IMR-90 (cell line): Measurements from ENCODE around the gene AFAP1L1. TPM values are rescaled to one million over a fixed set of nuclear protein-coding genes. Genes with fewer than 3 reads are reported as not detected.
A peak's percentile ranks its signal among the peaks of the same experiment; 100 is the strongest.

Experiments
- ATAC-seq: fragments of 200-7000 bp; cut with Tn5 transposase; 2 replicates; pipeline ENCODE4 v1.9.1; 2020; ENCODE audit warnings: low read depth, mild to moderate bottlenecking, moderate library complexity
- BruUV-seq: library from RNA; stranded (reverse); fragments of 400-500 nt; replicated peaks from 2 replicates; lab custom pipeline; 2021; lab: Mats Ljungman, UMichigan
- CTCF ChIA-PET: fragments of 300-600 bp; formaldehyde crosslinking; extraction: SDS; loops from one replicate; lab custom pipeline; 2021; ENCODE audit warnings: antibody characterized with exemption; lab: Yijun Ruan, JAX
- POLR2A ChIA-PET: fragments of 300-600 bp; sonication (Branson Sonifier 250); formaldehyde crosslinking; loops from one replicate; lab custom pipeline; 2022; ENCODE audit warnings: antibody characterized with exemption; ENCODE audit not compliant: unreplicated experiment; lab: Charles Lee
- DNase-seq: peaks from one replicate; pipeline ENCODE4 v3.0.0; 2013
- H2AFZ ChIP-seq: replicated peaks from 2 replicates; pipeline ENCODE3; 2013; ENCODE audit warnings: low read length, mild to moderate bottlenecking; ENCODE audit not compliant: poor library complexity
- H2AK5ac ChIP-seq: 2 replicates; pipeline ENCODE4 v1.6.1; 2013; ENCODE audit warnings: low read depth, low read length, inconsistent platforms
- H2AK9ac ChIP-seq: replicated peaks from 2 replicates; pipeline ENCODE3; 2013; ENCODE audit warnings: mild to moderate bottlenecking, low read depth, low read length, moderate library complexity; ENCODE audit not compliant: poor library complexity
- H2BK120ac ChIP-seq: 2 replicates; pipeline ENCODE4 v1.6.1; 2013; ENCODE audit warnings: low read depth, low read length, inconsistent platforms
- H2BK15ac ChIP-seq: 3 replicates; pipeline ENCODE4 v1.6.1; 2013; ENCODE audit warnings: low read depth, low read length, inconsistent platforms
- H2BK20ac ChIP-seq: 2 replicates; pipeline ENCODE4 v1.6.1; 2013; ENCODE audit warnings: low read depth, mild to moderate bottlenecking, inconsistent platforms, low read length, moderate library complexity
- H2BK5ac ChIP-seq: 2 replicates; pipeline ENCODE4 v1.6.1; 2013; ENCODE audit warnings: mild to moderate bottlenecking, low read depth, low read length, inconsistent platforms; ENCODE audit not compliant: poor library complexity, severe bottlenecking
- H3K14ac ChIP-seq: replicated peaks from 2 replicates; pipeline ENCODE4 v1.6.1; 2013; ENCODE audit warnings: low read depth, low read length, inconsistent platforms
- H3K18ac ChIP-seq: 2 replicates; pipeline ENCODE4 v1.6.1; 2013; ENCODE audit warnings: low read depth, low read length, control low read depth
- H3K23ac ChIP-seq: 2 replicates; pipeline ENCODE4 v1.6.1; 2013; ENCODE audit warnings: low read depth, low read length, inconsistent platforms
- H3K27ac ChIP-seq: 2 replicates; pipeline ENCODE4 v1.5.1; 2013; ENCODE audit warnings: mild to moderate bottlenecking, control low read depth, low read length; ENCODE audit not compliant: insufficient read depth
- H3K27me3 ChIP-seq: 2 replicates; pipeline ENCODE4 v1.6.1; 2013; ENCODE audit warnings: low read length; ENCODE audit not compliant: control insufficient read depth, insufficient read depth
- H3K36me3 ChIP-seq: 2 replicates; pipeline ENCODE4 v1.6.1; 2013; ENCODE audit warnings: low read length, mixed read lengths; ENCODE audit not compliant: control insufficient read depth, insufficient read depth
- H3K4ac ChIP-seq: 2 replicates; pipeline ENCODE4 v1.6.1; 2013; ENCODE audit warnings: low read depth, low read length, inconsistent platforms
- H3K4me1 ChIP-seq: 2 replicates; pipeline ENCODE4 v1.6.1; 2013; ENCODE audit warnings: low read length, mixed read lengths; ENCODE audit not compliant: control insufficient read depth, insufficient read depth
- H3K4me2 ChIP-seq: 2 replicates; pipeline ENCODE4 v1.6.1; 2013; ENCODE audit warnings: low read depth, mild to moderate bottlenecking, control low read depth, low read length, moderate library complexity
- H3K4me3 ChIP-seq: 2 replicates; pipeline ENCODE4 v1.5.1; 2013; ENCODE audit warnings: low read depth, mild to moderate bottlenecking, control low read depth, low read length, moderate library complexity; ENCODE audit not compliant: insufficient read depth
- H3K56ac ChIP-seq: 2 replicates; pipeline ENCODE4 v1.6.1; 2013; ENCODE audit warnings: low read length, inconsistent platforms; ENCODE audit not compliant: insufficient read depth; ENCODE audit errors: extremely low read depth
- H3K79me1 ChIP-seq, 2 experiments: 2 replicates each; pipeline ENCODE4 v1.6.1; 2013; ENCODE audit warnings: low read length in 2 of 2, inconsistent platforms in 1 of 2, low read depth in 1 of 2
- H3K9ac ChIP-seq: 2 replicates; pipeline ENCODE4 v1.6.1; 2013; ENCODE audit warnings: low read depth, low read length, control low read depth
- H3K9me1 ChIP-seq: 2 replicates; pipeline ENCODE4 v1.6.1; 2013; ENCODE audit warnings: low read length, inconsistent platforms; ENCODE audit not compliant: insufficient read depth
- H3K9me3 ChIP-seq: 2 replicates; pipeline ENCODE4 v1.6.1; 2013; ENCODE audit warnings: low read length; ENCODE audit not compliant: control insufficient read depth, insufficient read depth
- H4K20me1 ChIP-seq: 2 replicates; pipeline ENCODE4 v1.6.1; 2013; ENCODE audit warnings: low read length, inconsistent platforms; ENCODE audit not compliant: insufficient read depth
- H4K5ac ChIP-seq: 2 replicates; pipeline ENCODE4 v1.6.1; 2013; ENCODE audit warnings: mild to moderate bottlenecking, low read depth, low read length, control low read depth
- H4K8ac ChIP-seq, 2 experiments: 2 replicates each; pipeline ENCODE4 v1.6.1; 2013; ENCODE audit warnings: low read depth in 2 of 2, low read length in 2 of 2, control low read depth in 1 of 2, inconsistent platforms in 1 of 2
- H4K91ac ChIP-seq: 2 replicates; pipeline ENCODE4 v1.6.1; 2013; ENCODE audit warnings: low read depth, low read length, inconsistent platforms; ENCODE audit not compliant: insufficient read depth
- CTCF ChIP-seq: conservative IDR thresholded peaks from 2 replicates; pipeline ENCODE4 v1.5.1; 2012; ENCODE audit warnings: mild to moderate bottlenecking, low read depth, low read length, improper control_type of control experiment
- MAFK ChIP-seq: IDR thresholded peaks from 2 replicates; pipeline ENCODE4 v1.6.1; 2012; ENCODE audit warnings: low read depth, low read length, improper control_type of control experiment
- MAZ ChIP-seq: IDR thresholded peaks from 2 replicates; pipeline ENCODE4 v1.6.1; 2012; ENCODE audit warnings: low read depth, mild to moderate bottlenecking, low read length, improper control_type of control experiment, moderate library complexity, borderline replicate concordance
- MXI1 ChIP-seq: IDR thresholded peaks from 2 replicates; pipeline ENCODE4 v1.6.1; 2012; ENCODE audit warnings: low read depth, mild to moderate bottlenecking, low read length, moderate library complexity, borderline replicate concordance
- POLR2A ChIP-seq: IDR thresholded peaks from 2 replicates; pipeline ENCODE4 v1.6.1; 2012; ENCODE audit warnings: mild to moderate bottlenecking, low read depth, low read length
- RCOR1 ChIP-seq: IDR thresholded peaks from 2 replicates; pipeline ENCODE4 v1.6.1; 2012; ENCODE audit warnings: mild to moderate bottlenecking, low read length, improper control_type of control experiment; ENCODE audit not compliant: insufficient replicate concordance
- RFX5 ChIP-seq: IDR thresholded peaks from 2 replicates; pipeline ENCODE4 v1.8.0; 2012; ENCODE audit warnings: low read depth, mild to moderate bottlenecking, low read length, moderate library complexity
- SMC3 ChIP-seq: fragments of 150-350 bp; IDR thresholded peaks from 2 replicates; pipeline ENCODE4 v1.6.1; 2016; ENCODE audit warnings: low read depth, mild to moderate bottlenecking, antibody characterized with exemption, low read length, moderate library complexity
- WGBS, 2 experiments: methylation state at CpG; one replicate each; pipeline versions ENCODE4 v1.1.5 to v1.1.7; 2013; ENCODE audit warnings: missing lambda C conversion rate in 2 of 2; ENCODE audit not compliant: insufficient read length in 1 of 2; ENCODE audit errors: extremely low coverage in 2 of 2; 5-methylcytosine and 5-hydroxymethylcytosine counted together
- dilution Hi-C: fragments of 300-500 bp; cut with HindIII; formaldehyde crosslinking; loops from one replicate; pipeline ENCODE4 v1.14.3; 2018; ENCODE audit warnings: low sequenced_read_pairs; ENCODE audit not compliant: unreplicated experiment
- in situ Hi-C: fragments of 300-500 bp; cut with MboI; formaldehyde crosslinking; loops from 3 replicates; pipeline ENCODE4 v1.14.3; 2019; ENCODE audit warnings: low sequenced_read_pairs, inconsistent platforms, mixed read lengths
- intact Hi-C: fragments of 100-400 bp; cut with micrococcal nuclease; formaldehyde crosslinking; loops from 2 replicates; pipeline ENCODE4 v1.10.0; 2022
- polyA plus RNA-seq, 3 experiments: library from polyadenylated mRNA; depleted of rRNA; stranded (reverse); fragments of >200 nt; gene quantifications; 2 replicates each; pipeline ENCODE4 v1.2.3, GENCODE V29; 2012; ENCODE audit warnings: low replicate concordance in 1 of 3
- total RNA-seq: library from RNA; depleted of rRNA; stranded (reverse); fragments of >200 nt; gene quantifications from 2 replicates; pipeline ENCODE4 v1.2.3, GENCODE V29; 2012

Gene AFAP1L1
- total and polyA plus RNA-seq, 2 of the 4 experiments (the other 2 are of a cell fraction): 3.3 to 5.7 TPM

- H3K4ac ChIP-seq: no peak overlapping the region
- TF ChIP-seq POLR2A: no peak
- no peak for TF ChIP-seq MXI1
- TF ChIP-seq MAZ: no peak
- 0 out of 2 replicates have a peak, but pooled peaks have one; percentile 36 for TF ChIP-seq MAFK
- TF ChIP-seq CTCF: no peak
- no peak for TF ChIP-seq SMC3
- TF ChIP-seq RCOR1: no peak
- no peak for TF ChIP-seq RFX5
Measured at GRCh38 chr5:149273950-149274349, 2.3 kb downstream of the AFAP1L1 start.

More at GRCh38 chr5:149273950-149274349, 2.3 kb downstream of the AFAP1L1 start:
- Histone ChIP-seq H3K4me3 (no peak overlapping the region), H3K14ac (no peak overlapping the region), H3K36me3 (no peaks in the 10 kb centered on the region), H4K5ac (no peak overlapping the region), H3K23ac (no peak overlapping the region), H4K20me1 (no peaks in the 10 kb centered on the region), H2BK20ac (no peak overlapping the region), H2BK120ac (no peak overlapping the region), H3K79me1 (peaks cover 6 to 15% of the 10 kb centered on the region in 2 experiments), H3K18ac (no peak overlapping the region), H3K4me1 (peaks cover 4% of the 10 kb centered on the region), H3K9ac (no peak overlapping the region), H4K91ac (no peak overlapping the region), H2AK9ac (no peak overlapping the region), H2AK5ac (no peak overlapping the region), H3K9me3 (no peaks in the 10 kb centered on the region), H3K9me1 (peaks cover 2% of the 10 kb centered on the region; the same call in 1 of the 2 replicates), H3K56ac (no peak overlapping the region), H3K27ac (no peak overlapping the region), H3K4me2 (no peak overlapping the region), H2BK5ac (no peak overlapping the region), H3K27me3 (no peaks in the 10 kb centered on the region; the same call in 1 of the 2 replicates), H2AFZ (no peak overlapping the region), H4K8ac (no peak overlapping the region), H2BK15ac (no peak overlapping the region)
- ChIA-PET POLR2A (no interaction called here), CTCF (no interaction called here)
- dilution Hi-C loops (no loop called here), intact Hi-C loops (loop anchor here (5.0 kb wide), 1 partner anchor 288 kb away; no protein-coding TSS in a partner anchor), in situ Hi-C loops (no loop called here)
- ATAC-seq (no peak), DNase-seq (no peak)
- no CpG with 5 or more reads among the region's 3 CpGs for WGBS, 2 experiments
- no TSS peak for BruUV-seq
